NCI-H1092 (cell line): ENCODE data around the gene DDX43.
A peak's percentile ranks its signal among the peaks of the same experiment; 100 is the strongest.
"Not testable (repeated sequence)": the region's sequence is repeated elsewhere in the genome, so short reads cannot be mapped to it uniquely, and the experiment has no call there.

Source experiments
- DNase-seq: peaks from one replicate; lab custom pipeline; 2025; lab: John Stamatoyannopoulos, UW

The DDX43 gene

DNA sequence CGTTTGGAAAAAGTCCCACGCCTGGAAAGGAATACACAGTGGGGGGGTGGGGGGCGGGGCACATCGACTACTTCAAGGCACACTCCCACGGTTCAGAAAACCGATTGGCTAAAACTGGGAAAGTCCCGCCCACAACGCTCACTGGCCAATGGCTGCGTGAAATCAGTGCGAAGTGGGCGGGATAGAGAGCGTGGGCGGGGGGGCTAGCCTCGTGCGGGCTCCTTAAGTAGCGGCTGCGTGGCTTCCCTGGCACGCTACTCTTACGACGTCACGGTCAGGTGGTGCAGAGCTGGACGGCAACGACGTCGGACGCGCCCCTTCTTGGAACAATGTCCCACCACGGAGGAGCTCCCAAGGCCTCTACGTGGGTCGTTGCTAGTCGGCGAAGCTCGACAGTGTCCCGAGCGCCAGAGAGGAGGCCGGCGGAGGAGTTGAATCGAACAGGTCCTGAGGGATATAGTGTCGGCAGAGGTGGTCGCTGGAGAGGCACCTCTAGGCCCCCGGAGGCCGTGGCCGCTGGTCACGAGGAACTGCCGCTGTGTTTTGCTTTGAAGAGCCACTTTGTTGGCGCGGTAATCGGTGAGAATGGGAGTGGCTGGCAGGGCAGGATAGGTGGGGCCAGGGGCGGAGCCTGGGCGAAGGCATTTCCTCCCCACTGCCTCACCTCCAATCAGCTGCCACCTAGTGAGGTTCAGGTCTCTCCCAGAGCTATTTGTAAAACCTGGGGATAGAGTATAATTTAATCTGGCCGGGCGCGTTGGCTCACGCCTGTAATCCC, at the start of gene DDX43:
Gene DDX43, plus strand, starts transcription at position 252 of the 778 bp plus-strand sequence. Its CDS starts 78 bp downstream, at position 330.
- DNase-seq = peak; percentile 23

DNA sequence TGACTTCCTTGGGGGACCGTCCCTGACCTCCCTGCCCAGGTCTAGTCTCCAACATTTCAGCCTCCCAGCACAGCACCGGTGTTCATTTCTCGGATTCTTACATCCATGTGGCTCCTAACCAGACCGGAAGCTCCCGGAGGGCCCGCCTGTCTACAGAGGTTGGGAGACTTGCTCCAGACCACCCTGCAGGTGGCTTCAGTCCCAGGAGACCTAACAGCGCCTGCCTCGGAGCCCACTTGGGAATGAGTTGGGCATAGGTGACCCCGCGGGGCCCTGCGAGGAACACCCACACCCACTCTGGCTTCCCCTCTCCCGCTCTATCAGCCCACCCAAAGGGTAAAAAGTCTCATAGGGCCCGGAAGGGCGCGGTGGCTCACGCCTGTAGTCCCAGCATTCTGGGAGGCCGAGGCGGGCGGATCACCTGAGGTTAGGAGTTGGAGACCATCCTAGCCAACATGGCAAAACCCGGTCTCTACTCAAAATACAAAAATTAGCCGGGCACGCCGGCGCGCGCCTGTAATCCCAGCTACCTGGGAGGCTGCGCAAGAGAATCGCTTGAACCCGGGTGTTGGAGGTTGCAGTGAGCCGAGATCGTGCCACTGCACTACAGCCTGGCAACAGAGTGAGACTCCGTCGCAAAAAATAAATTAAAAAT, 46.0 kb upstream of the DDX43 start:
- no peak for DNase-seq

DNA sequence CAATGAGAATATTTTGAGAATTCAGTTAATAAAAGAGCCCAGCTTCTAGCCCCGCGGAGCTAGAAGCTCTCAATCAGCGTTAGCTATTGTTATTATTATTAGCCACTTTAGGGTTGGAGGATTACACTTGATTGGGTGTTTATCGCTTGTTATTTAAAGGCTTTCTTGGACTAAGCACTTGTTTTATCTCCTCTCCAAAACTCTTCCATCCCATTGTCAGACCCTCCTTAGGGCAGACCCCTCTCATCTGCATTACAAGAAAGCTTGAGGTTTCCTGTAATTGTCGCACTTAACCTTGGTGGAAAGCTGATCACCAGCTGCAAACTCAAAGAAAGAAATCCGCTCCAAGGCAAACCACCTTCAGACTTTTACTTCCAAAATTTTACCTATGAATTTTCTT, 45.3 kb upstream of the DDX43 start:
- DNase-seq = no peak

GRCh38 chr6:73353636-73354593, 40.7 kb upstream of the DDX43 start, which contains the start of gene DPPA5:
DPPA5 (minus strand) TSS chr6:73354276; CDS start chr6:73354225, 51 bp downstream.
- DNase-seq = no peak

GRCh38 chr6:73362358-73362757, 32.3 kb upstream of the DDX43 start, which contains the start of gene KHDC3L:
KHDC3L (plus strand) TSS chr6:73362658; CDS start chr6:73362730, 72 bp downstream.
- DNase-seq = no peak

DNA sequence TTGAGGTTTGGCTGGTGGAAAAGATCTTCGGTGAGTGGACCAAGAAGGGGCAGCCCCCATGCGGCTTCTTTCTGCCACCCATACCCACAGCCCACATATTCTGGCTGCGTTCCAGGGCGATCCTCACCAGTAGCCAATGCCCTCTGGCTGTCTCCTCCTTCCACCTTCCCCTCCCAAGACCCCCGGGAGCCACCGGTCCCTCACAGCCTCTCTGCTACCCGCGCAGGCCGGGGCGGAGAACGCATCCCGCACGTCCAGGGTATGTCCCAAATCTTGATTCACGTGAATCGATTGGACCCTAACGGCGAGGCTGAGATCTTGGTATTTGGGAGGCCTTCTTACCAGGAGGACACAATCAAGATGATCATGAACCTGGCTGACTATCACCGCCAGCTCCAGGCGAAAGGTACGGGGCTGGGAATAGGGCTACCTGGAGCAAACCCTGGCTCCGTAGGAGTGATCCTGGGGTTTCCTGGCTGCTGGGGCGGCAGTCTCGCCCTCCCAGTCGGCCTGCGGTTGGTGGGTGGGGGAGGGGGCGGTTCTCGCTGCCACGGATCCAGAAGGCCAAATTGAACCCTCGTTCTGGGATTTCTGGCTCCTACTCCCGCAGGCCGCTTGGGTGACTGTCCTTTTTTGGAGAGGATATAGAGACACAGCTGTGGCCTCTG, 31.6 kb upstream of the DDX43 start:
- no peak for DNase-seq

DNA sequence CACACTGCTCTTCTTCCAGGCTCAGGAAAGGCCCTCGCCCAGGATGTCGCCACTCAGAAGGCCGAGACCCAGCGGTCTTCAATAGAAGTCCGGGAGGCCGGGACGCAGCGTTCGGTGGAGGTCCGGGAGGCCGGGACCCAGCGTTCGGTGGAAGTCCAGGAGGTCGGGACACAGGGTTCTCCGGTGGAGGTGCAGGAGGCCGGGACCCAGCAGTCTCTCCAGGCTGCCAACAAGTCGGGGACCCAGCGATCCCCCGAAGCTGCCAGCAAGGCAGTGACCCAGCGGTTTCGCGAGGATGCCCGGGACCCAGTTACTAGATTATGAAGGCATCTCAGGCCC, 31.1 kb upstream of the DDX43 start:
- no peak for DNase-seq

GRCh38 chr6:73364121-73364520, 30.5 kb upstream of the DDX43 start:
- no peak for DNase-seq

DNA sequence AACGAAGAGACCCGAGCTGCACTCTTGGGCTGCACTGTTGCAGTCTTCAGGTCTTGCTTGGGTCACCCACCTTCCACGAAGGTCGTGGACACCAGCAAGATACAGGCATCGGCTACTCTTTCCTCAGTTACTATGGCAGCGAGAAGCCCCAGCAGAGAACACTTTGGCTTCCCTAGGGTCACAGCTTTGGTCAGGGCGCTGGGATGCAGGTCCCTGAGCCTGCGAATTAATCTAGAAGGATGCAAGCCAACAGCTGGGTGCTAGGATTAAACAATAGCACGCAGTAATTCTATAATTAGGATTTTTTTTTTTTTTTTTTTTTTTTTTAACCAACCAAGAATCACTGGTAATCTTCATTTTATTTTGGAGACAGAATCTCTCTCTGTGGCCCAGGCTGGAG, 30.1 kb upstream of the DDX43 start:
- DNase-seq = no peak

DNA sequence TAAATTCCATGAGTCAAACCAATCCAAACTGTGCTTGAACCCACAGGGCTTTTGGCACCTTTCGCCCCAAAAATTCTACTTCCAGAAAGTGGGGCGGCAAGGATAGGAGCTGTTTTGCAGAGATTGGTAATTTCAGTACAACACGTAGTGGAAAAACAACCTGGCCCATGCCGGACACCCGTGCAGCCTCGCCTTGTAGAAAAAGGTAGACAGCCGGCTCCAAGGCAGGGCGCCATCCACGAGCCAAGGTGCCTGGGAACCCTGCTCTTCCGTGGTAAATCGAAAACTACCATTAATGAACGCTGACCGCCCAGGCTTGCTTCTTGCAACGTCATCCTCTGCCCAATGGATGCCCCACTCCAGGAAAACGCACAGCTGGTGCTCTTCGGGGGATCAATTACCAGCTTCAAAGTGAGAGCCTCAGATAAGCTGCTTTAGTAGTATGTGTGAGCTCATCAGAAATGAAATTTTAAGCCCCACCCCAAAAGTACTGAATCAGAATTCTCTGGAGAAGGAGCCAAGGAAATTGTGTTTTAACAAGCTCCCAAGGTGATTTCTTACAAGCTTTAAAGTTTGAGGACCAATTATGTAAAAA, 26.8 kb upstream of the DDX43 start:
- DNase-seq = no peak

- DNase-seq = no peak
Measured at GRCh38 chr6:73368675-73369074, 26.0 kb upstream of the DDX43 start.

- DNase-seq = no peak
Measured at GRCh38 chr6:73369157-73369556, 25.5 kb upstream of the DDX43 start.

DNA sequence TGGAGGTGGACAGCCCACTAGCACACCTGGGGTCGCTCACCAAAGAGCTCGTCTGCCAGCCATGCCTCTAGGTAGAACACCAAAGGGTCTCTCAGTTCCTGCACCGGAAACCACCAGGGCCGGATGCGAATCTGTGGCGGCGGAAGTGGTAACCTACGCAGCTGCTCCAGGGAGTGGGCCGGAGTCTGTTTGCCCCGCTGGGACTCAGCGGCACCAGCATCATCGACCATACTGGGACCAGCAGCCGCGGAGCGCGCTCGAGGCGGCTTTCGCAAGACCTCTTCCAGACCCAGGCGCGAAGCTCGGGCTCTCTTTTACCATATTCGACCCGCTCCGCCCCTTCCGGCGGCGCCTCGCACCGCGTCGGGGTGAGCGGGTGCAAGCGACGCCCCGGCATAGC, 25.1 kb upstream of the DDX43 start, which contains the start of gene OOEP:
Gene OOEP, minus strand, starts transcription at position 335 of the 400 bp plus-strand sequence. Its CDS starts 105 bp downstream, at position 230.
- no peak for DNase-seq

DNA sequence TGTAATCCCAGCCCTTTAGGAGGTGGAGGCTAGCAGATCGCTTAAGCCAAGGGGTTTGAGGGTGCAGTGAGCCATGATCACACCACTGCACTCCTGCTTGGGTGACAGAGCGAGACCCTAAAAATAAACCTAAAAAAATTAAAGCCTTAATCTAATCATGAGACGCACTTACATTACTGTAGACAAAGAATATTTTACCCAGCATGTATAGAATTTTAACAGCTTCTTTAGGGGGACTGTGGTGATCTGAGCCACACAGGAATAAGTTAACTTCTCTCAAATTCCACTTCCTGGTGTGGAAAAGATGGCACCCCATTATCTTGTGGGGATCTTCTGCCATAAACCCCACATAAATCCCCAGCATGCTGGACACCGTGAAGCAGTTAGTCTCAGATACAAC, 22.6 kb upstream of the DDX43 start:
- no peak for DNase-seq

DNA sequence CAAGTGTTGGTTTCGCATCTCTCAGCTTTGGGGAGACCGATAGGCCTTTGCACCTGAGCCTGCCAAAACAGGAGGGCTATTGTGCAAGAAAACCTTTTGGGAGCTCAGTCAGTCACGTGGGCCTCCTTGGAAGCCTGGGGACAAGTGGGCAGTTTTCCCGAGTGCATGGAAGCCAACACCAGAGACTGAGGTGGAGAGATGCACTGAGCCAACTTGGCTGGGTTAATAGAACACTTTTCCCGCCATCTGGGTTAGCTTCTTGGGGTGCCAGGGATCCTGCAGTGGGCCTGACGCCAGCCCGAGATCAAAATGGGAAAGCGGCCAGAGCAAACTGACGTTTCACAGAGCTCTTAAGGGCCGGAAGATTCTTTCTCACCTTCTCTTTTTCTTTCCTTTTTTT, 22.1 kb upstream of the DDX43 start:
- DNase-seq = no peak

- no peak for DNase-seq
Measured at GRCh38 chr6:73375216-73375615, 19.4 kb upstream of the DDX43 start.

DNA sequence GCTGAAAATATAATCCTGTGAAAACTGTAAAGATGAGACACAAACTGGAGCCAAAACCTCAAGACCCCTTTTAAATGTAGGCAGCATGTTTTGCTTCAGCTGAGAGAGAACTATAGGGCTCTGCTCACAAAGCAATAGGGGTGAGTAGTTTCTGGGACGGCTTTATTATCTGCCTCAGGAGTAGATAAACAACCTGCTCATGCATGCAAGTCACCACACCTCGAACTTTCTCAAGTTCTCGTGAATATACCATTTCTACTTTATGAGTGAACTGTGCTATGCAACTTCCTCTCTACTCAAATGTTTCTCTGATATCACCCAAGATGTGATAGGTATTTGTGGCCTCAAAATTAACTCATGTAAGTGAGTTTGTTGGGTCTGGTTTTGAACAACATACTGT, 17.4 kb upstream of the DDX43 start:
- no peak for DNase-seq

GRCh38 chr6:73381531-73381930, 13.1 kb upstream of the DDX43 start:
- not testable (repeated sequence) for DNase-seq

- DNase-seq = no peak
Measured at GRCh38 chr6:73382462-73383113, 12.0 kb upstream of the DDX43 start.

DNA sequence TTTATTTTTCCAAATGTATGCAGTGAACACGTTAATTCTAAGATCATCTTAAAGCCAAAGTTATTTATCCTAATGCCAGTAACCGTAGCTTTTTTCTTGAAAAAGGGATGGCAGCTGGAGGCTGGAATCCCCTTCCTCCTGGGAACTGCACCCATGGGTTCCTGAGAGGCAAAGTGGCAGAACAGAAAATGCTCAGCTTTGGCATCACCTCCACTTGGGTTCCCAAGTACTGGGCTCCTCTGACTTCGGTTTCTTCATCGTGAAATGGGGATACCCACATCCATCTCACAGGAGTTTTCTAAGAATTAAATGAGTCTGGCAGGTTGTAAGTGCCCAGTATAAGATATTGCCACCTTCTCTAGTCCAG, 6.2 kb upstream of the DDX43 start:
- no peak for DNase-seq
